GM12878 (cell line): Measurements from ENCODE around the gene ISM1. TPM values are rescaled to one million over a fixed set of nuclear protein-coding genes. Genes with fewer than 3 reads are reported as not detected.

Source experiments
- ATAC-seq: fragments of 200-7000 bp; cut with Tn5 transposase; 3 replicates; pipeline ENCODE4 v1.9.1; 2020; ENCODE audit warnings: mild to moderate bottlenecking, moderate library complexity
- BruUV-seq: library from RNA; stranded (reverse); fragments of 400-500 nt; replicated peaks from 2 replicates; lab custom pipeline; 2021; lab: Mats Ljungman, UMichigan
- CTCF ChIA-PET: fragments of 300-600 bp; sonication (Branson Sonifier 250); formaldehyde crosslinking; extraction: SDS; loops from one replicate; lab custom pipeline; 2021; ENCODE audit warnings: inconsistent platforms; lab: Yijun Ruan, JAX
- POLR2A ChIA-PET: fragments of 350-600 bp; formaldehyde crosslinking; extraction: SDS; loops from one replicate; lab custom pipeline; 2021; ENCODE audit warnings: inconsistent platforms; lab: Charles Lee
- RAD21 ChIA-PET: fragments of 300-600 bp; sonication (Branson Sonifier 250); formaldehyde crosslinking; loops from one replicate; lab custom pipeline; 2023; ENCODE audit warnings: antibody characterized with exemption; ENCODE audit not compliant: unreplicated experiment; lab: Charles Lee
- SMC1A ChIA-PET: fragments of 300-600 bp; sonication (Branson Sonifier 250); formaldehyde crosslinking; loops from one replicate; lab custom pipeline; 2023; ENCODE audit not compliant: unreplicated experiment, uncharacterized antibody; lab: Charles Lee
- DNase-seq: peaks from one replicate; pipeline ENCODE4 v3.0.0-alpha.2; 2011; ENCODE audit warnings: low read depth, low spot score
- FAIRE-seq: peaks from 3 replicates; lab custom pipeline; 2011; peaks lifted over from hg19 to GRCh38; lab: Jason Lieb, UNC
- H2AFZ ChIP-seq: 2 replicates; pipeline ENCODE4 v1.6.0; 2011; ENCODE audit warnings: low read depth, low read length, control low read depth; ENCODE audit not compliant: control insufficient read depth
- H3K27ac ChIP-seq: 2 replicates; pipeline ENCODE4 v1.5.1; 2011; ENCODE audit warnings: control low read depth; ENCODE audit not compliant: control insufficient read depth, insufficient read depth
- H3K27me3 ChIP-seq, 2 experiments: replicated peaks in 1 of 2; 2 replicates each; pipeline versions ENCODE4 v1.6.0 to v1.6.1; 2011; ENCODE audit warnings: low read length in 1 of 2; ENCODE audit not compliant: control insufficient read depth in 2 of 2, insufficient read depth in 2 of 2
- H3K36me3 ChIP-seq, 2 experiments: 2 replicates each; pipeline ENCODE4 v1.5.1; 2011; ENCODE audit warnings: low read length in 1 of 2; ENCODE audit not compliant: control insufficient read depth in 2 of 2, insufficient read depth in 2 of 2
- H3K4me1 ChIP-seq: 2 replicates; pipeline ENCODE4 v1.6.1; 2011; ENCODE audit warnings: mild to moderate bottlenecking, low read length, moderate library complexity, mixed read lengths; ENCODE audit not compliant: control insufficient read depth, insufficient read depth
- H3K4me2 ChIP-seq: 2 replicates; pipeline ENCODE4 v1.6.0; 2011; ENCODE audit warnings: control low read depth; ENCODE audit not compliant: control insufficient read depth, insufficient read depth
- H3K4me3 ChIP-seq: fragments of 200-600 bp; sonication (generic); 2 replicates; pipeline ENCODE4 v1.5.1; 2016
- H3K79me2 ChIP-seq: 2 replicates; pipeline ENCODE4 v1.6.0; 2011; ENCODE audit warnings: low read length; ENCODE audit not compliant: control insufficient read depth, insufficient read depth
- H3K9ac ChIP-seq: 2 replicates; pipeline ENCODE4 v1.8.0; 2011; ENCODE audit warnings: low read length, control low read depth, mixed read lengths; ENCODE audit not compliant: control insufficient read depth, insufficient read depth
- H3K9me3 ChIP-seq: replicated peaks from 3 replicates; pipeline ENCODE4 v1.5.1; 2011; ENCODE audit warnings: mild to moderate bottlenecking, low read length; ENCODE audit not compliant: control insufficient read depth, insufficient read depth
- H4K20me1 ChIP-seq: 2 replicates; pipeline ENCODE4 v1.6.0; 2011; ENCODE audit not compliant: control insufficient read depth, insufficient read depth
- BHLHE40 ChIP-seq, 2 experiments: fragments of 450-650 bp in 1 of 2; IDR thresholded peaks; 2 replicates each; pipeline ENCODE4 v1.6.1; 2011 to 2017; ENCODE audit warnings: low read depth in 2 of 2, borderline replicate concordance in 1 of 2, improper control_type of control experiment in 1 of 2, low read length in 1 of 2, mild to moderate bottlenecking in 1 of 2
- DPF2 ChIP-seq: fragments of 450-650 bp; IDR thresholded peaks from 2 replicates; pipeline ENCODE4 v1.6.1; 2017; ENCODE audit warnings: mild to moderate bottlenecking
- NFYA ChIP-seq: IDR thresholded peaks from 2 replicates; pipeline ENCODE4 v1.6.1; 2011; ENCODE audit warnings: low read depth, mild to moderate bottlenecking, low read length, improper control_type of control experiment, borderline replicate concordance
- RAD21 ChIP-seq: IDR thresholded peaks from 2 replicates; pipeline ENCODE4 v1.6.1; 2011; ENCODE audit warnings: mild to moderate bottlenecking, low read depth, low read length, moderate library complexity; ENCODE audit not compliant: insufficient read depth
- SMC3 ChIP-seq: IDR thresholded peaks from 2 replicates; pipeline ENCODE4 v1.6.1; 2011; ENCODE audit warnings: low read length, improper control_type of control experiment, borderline replicate concordance
- SUPT20H ChIP-seq: IDR thresholded peaks from 2 replicates; pipeline ENCODE4 v1.6.1; 2011; ENCODE audit warnings: low read depth, mild to moderate bottlenecking, low read length, moderate library complexity, borderline replicate concordance; ENCODE audit not compliant: control insufficient read depth
- ZBED1 ChIP-seq: IDR thresholded peaks from 2 replicates; pipeline ENCODE4 v1.6.1; 2016; ENCODE audit warnings: borderline replicate concordance
- WGBS: methylation state at CpG from one replicate; pipeline ENCODE4 v1.1.6; 2016; ENCODE audit warnings: low lambda C conversion rate; ENCODE audit not compliant: insufficient replicate concordance, insufficient coverage; ENCODE audit errors: missing lambda C conversion rate; 5-methylcytosine and 5-hydroxymethylcytosine counted together
- in situ Hi-C: fragments of 300-500 bp; cut with MboI; formaldehyde crosslinking; loops from 9 replicates; pipeline ENCODE4 v1.14.3; 2018; ENCODE audit warnings: mixed read lengths
- intact Hi-C: fragments of 100-400 bp; cut with micrococcal nuclease; formaldehyde crosslinking; loops from one replicate; pipeline ENCODE4 v1.14.2; 2022; ENCODE audit not compliant: unreplicated experiment
- polyA plus RNA-seq, 11 experiments: library from polyadenylated mRNA; depleted of rRNA in 4 of 11; unstranded in 6 of 11; stranded (reverse) in 5 of 11; fragments of >200 nt; fragmentation: Nextera tagmentation in 4 of 11; fragmentation: Illumina TruSeq in 1 of 11; extraction: Ambion mirVana in 4 of 11; extraction: Trizol in 1 of 11; gene quantifications; 1 replicate in 1 of 11; 2 replicates in 10 of 11; pipeline versions ENCODE4 v1.2.1 to v1.2.3, GENCODE V29; 2011 to 2016; ENCODE audit warnings: inconsistent platforms in 2 of 11, missing spikeins in 2 of 11, low read depth in 1 of 11
- total RNA-seq, 4 experiments: library from RNA; depleted of rRNA in 3 of 4; stranded (reverse); fragments of >200 nt in 3 of 4; fragmentation: Illumina TruSeq in 1 of 4; extraction: Trizol in 1 of 4; gene quantifications; 2 replicates each; pipeline versions ENCODE4 v1.2.1 to v1.2.3, GENCODE V29; 2013 to 2021
- TF ChIP-seq, protein P1 (sequence below), 3 experiments: IDR thresholded peaks in 2 of 3; conservative IDR thresholded peaks in 1 of 3; 2 replicates each; pipeline ENCODE4 v1.5.1; 2011; ENCODE audit warnings: low read depth in 3 of 3, low read length in 3 of 3, mild to moderate bottlenecking in 3 of 3, control low read depth in 2 of 3, moderate library complexity in 2 of 3, inconsistent platforms in 1 of 3, mixed read lengths in 1 of 3; ENCODE audit not compliant: control insufficient read depth in 2 of 3, insufficient read depth in 1 of 3; ENCODE audit errors: extremely low read depth in 1 of 3
- TF ChIP-seq, protein P2 (sequence below): fragments of 450-650 bp; IDR thresholded peaks from 2 replicates; pipeline ENCODE4 v1.6.1; 2016; ENCODE audit warnings: mild to moderate bottlenecking
- TF ChIP-seq, protein P3 (sequence below): fragments of 450-650 bp; IDR thresholded peaks from 2 replicates; pipeline ENCODE4 v1.6.1; 2017; ENCODE audit warnings: mild to moderate bottlenecking, moderate library complexity

ISM1 gene
- total and polyA plus RNA-seq, 10 of the 15 experiments (the other 5 are each of a cell fraction or from before 2014, with no cell fraction given), result 0.01 to 0.03 TPM; not detected in 8

DNA sequence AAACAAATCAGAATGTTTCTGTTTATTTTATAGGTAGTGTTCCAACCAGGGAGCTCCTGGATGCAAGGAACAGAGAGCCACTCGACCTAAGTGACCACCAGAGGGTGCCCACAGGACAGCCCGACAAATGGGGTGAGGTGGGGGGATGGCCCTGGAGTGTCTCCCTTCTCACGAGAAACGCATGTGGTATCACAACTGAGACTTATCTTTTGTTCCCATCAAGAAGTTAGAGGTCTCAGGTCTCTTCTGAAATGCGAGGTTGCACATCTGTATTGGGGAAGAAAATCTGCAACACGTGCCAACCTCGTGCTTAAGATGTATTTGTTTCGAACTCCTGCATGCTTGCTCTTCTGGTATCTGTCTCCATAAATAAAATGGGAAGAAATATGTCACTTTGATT, 104.0 kb downstream of the ISM1 start:
- H3K9ac ChIP-seq, result no peak overlapping the region
- no peaks in the 10 kb centered on the region for H4K20me1 ChIP-seq
- no peak overlapping the region for H3K4me2 ChIP-seq
- intact Hi-C loops (loop anchor here (1.0 kb wide), 1 partner anchor 221 kb away; no protein-coding TSS in a partner anchor), in situ Hi-C loops (no loop called here)
- ATAC-seq, result peak; percentile 62
- WGBS, result under 1% methylated on average over 8 of the region's 8 CpGs
- DNase-seq, result no peak
- H3K27me3 ChIP-seq, result no peaks in the 10 kb centered on the region
- H3K36me3 ChIP-seq, result no peaks in the 10 kb centered on the region
- ChIA-PET SMC1A (interaction anchor here (0.7 to 6.7 kb wide), 19 partner anchors 9 to 463 kb away, joined by 3 to 165 read pairs (median 4); no protein-coding TSS in a partner anchor), POLR2A (interaction anchor here (1.5 kb wide), 1 partner anchor 222 kb away, joined by 7 read pairs; no protein-coding TSS in a partner anchor), RAD21 (interaction anchor here (0.6 to 6.7 kb wide), 14 partner anchors 10 to 447 kb away, joined by 3 to 139 read pairs (median 4); no protein-coding TSS in a partner anchor), CTCF (interaction anchor here (0.6 to 7.1 kb wide), 26 partner anchors 9 to 463 kb away, joined by 3 to 177 read pairs (median 4); no protein-coding TSS in a partner anchor)
- H3K9me3 ChIP-seq, result no peaks in the 10 kb centered on the region
- H3K79me2 ChIP-seq, result no peaks in the 10 kb centered on the region
- BruUV-seq, result no TSS peak
- no peaks in the 10 kb centered on the region; the same call in 1 of the 2 replicates for H3K4me1 ChIP-seq
- H3K4me3 ChIP-seq, result no peak overlapping the region
- no peak for FAIRE-seq
- H2AFZ ChIP-seq, result no peak overlapping the region
- no peak overlapping the region for H3K27ac ChIP-seq
- TF ChIP-seq BHLHE40 (IDR thresholded peaks at IDR 0.05; ENCODE audit: borderline replicate concordance in 1 of 2, low read depth in 2 of 2, low read length in 1 of 2) (peak; percentile 12 to 51; a peak in 1 of 4 replicates), SMC3 (peak; percentile 48; the same call in 1 of the 2 replicates), RAD21 (peak; percentile 58; the same call in 1 of the 2 replicates), SUPT20H (no peak), NFYA (no peak), DPF2 (no peak), ZBED1 (no peak)
- TF ChIP-seq, protein P1, sequence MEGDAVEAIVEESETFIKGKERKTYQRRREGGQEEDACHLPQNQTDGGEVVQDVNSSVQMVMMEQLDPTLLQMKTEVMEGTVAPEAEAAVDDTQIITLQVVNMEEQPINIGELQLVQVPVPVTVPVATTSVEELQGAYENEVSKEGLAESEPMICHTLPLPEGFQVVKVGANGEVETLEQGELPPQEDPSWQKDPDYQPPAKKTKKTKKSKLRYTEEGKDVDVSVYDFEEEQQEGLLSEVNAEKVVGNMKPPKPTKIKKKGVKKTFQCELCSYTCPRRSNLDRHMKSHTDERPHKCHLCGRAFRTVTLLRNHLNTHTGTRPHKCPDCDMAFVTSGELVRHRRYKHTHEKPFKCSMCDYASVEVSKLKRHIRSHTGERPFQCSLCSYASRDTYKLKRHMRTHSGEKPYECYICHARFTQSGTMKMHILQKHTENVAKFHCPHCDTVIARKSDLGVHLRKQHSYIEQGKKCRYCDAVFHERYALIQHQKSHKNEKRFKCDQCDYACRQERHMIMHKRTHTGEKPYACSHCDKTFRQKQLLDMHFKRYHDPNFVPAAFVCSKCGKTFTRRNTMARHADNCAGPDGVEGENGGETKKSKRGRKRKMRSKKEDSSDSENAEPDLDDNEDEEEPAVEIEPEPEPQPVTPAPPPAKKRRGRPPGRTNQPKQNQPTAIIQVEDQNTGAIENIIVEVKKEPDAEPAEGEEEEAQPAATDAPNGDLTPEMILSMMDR (IDR thresholded peaks at IDR 0.05 in 2 of 3, conservative IDR thresholded peaks at IDR 0.05 in 1 of 3; ENCODE audit: control insufficient read depth in 2 of 3, extremely low read depth in 1 of 3, insufficient read depth in 1 of 3, low read depth in 3 of 3, low read length in 3 of 3), result peak; percentile 28 to 42 (median 30); a peak in 4 of 6 replicates
- TF ChIP-seq, protein P2, sequence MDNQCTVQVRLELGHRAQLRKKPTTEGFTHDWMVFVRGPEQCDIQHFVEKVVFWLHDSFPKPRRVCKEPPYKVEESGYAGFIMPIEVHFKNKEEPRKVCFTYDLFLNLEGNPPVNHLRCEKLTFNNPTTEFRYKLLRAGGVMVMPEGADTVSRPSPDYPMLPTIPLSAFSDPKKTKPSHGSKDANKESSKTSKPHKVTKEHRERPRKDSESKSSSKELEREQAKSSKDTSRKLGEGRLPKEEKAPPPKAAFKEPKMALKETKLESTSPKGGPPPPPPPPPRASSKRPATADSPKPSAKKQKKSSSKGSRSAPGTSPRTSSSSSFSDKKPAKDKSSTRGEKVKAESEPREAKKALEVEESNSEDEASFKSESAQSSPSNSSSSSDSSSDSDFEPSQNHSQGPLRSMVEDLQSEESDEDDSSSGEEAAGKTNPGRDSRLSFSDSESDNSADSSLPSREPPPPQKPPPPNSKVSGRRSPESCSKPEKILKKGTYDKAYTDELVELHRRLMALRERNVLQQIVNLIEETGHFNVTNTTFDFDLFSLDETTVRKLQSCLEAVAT, result no peak
- TF ChIP-seq, protein P3, sequence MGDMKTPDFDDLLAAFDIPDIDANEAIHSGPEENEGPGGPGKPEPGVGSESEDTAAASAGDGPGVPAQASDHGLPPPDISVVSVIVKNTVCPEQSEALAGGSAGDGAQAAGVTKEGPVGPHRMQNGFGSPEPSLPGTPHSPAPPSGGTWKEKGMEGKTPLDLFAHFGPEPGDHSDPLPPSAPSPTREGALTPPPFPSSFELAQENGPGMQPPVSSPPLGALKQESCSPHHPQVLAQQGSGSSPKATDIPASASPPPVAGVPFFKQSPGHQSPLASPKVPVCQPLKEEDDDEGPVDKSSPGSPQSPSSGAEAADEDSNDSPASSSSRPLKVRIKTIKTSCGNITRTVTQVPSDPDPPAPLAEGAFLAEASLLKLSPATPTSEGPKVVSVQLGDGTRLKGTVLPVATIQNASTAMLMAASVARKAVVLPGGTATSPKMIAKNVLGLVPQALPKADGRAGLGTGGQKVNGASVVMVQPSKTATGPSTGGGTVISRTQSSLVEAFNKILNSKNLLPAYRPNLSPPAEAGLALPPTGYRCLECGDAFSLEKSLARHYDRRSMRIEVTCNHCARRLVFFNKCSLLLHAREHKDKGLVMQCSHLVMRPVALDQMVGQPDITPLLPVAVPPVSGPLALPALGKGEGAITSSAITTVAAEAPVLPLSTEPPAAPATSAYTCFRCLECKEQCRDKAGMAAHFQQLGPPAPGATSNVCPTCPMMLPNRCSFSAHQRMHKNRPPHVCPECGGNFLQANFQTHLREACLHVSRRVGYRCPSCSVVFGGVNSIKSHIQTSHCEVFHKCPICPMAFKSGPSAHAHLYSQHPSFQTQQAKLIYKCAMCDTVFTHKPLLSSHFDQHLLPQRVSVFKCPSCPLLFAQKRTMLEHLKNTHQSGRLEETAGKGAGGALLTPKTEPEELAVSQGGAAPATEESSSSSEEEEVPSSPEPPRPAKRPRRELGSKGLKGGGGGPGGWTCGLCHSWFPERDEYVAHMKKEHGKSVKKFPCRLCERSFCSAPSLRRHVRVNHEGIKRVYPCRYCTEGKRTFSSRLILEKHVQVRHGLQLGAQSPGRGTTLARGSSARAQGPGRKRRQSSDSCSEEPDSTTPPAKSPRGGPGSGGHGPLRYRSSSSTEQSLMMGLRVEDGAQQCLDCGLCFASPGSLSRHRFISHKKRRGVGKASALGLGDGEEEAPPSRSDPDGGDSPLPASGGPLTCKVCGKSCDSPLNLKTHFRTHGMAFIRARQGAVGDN, result peak; percentile 36; the same call in 1 of the 2 replicates
